ENCODE data around the gene SRGAP1.
"Not testable (repeated sequence)": the region's sequence is repeated elsewhere in the genome, so short reads cannot be mapped to it uniquely, and the experiment has no call there.

SRGAP1 gene

GRCh38 chr12:63838411-63838810 lies 6.1 kb upstream of the SRGAP1 start:
- no peak for FAIRE-seq

GRCh38 chr12:63841011-63841410 lies 3.5 kb upstream of the SRGAP1 start:
- no peak for FAIRE-seq

GRCh38 chr12:63841571-63841970 lies 2.9 kb upstream of the SRGAP1 start:
- no peak for FAIRE-seq

GRCh38 chr12:63842750-63843149 lies 1.8 kb upstream of the SRGAP1 start:
- FAIRE-seq, result not testable (repeated sequence)

- FAIRE-seq, result no peak
Measured at GRCh38 chr12:63843254-63843720, 1.2 kb upstream of the SRGAP1 start.

GRCh38 chr12:63843721-63844390 lies 644 bp upstream of the SRGAP1 start:
- no peak for FAIRE-seq

GRCh38 chr12:63845726-63846125 lies 1.2 kb downstream of the SRGAP1 start:
- no peak for FAIRE-seq

GRCh38 chr12:63846238-63846967 lies 1.9 kb downstream of the SRGAP1 start:
- FAIRE-seq, result no peak

- FAIRE-seq, result no peak
Measured at GRCh38 chr12:63848450-63848849, 4.0 kb downstream of the SRGAP1 start.

GRCh38 chr12:63849106-63849620 lies 4.7 kb downstream of the SRGAP1 start:
- FAIRE-seq, result no peak

GRCh38 chr12:63849641-63850040 lies 5.1 kb downstream of the SRGAP1 start:
- no peak for FAIRE-seq

- FAIRE-seq, result no peak
Measured at GRCh38 chr12:63853978-63854377, 9.5 kb downstream of the SRGAP1 start.

GRCh38 chr12:63855299-63855698 lies 10.8 kb downstream of the SRGAP1 start:
- FAIRE-seq, result no peak

GRCh38 chr12:63857771-63858670 lies 13.5 kb downstream of the SRGAP1 start:
- FAIRE-seq, result no peak

GRCh38 chr12:63859880-63860279 lies 15.4 kb downstream of the SRGAP1 start:
- not testable (repeated sequence) for FAIRE-seq

GRCh38 chr12:63862187-63862968 lies 17.9 kb downstream of the SRGAP1 start:
- FAIRE-seq, result no peak

- no peak for FAIRE-seq
Measured at GRCh38 chr12:63862969-63863230, 18.4 kb downstream of the SRGAP1 start.

GRCh38 chr12:63863658-63864453 lies 19.4 kb downstream of the SRGAP1 start:
- no peak for FAIRE-seq

- FAIRE-seq, result no peak
Measured at GRCh38 chr12:63864454-63864706, 19.9 kb downstream of the SRGAP1 start.

- no peak for FAIRE-seq
Measured at GRCh38 chr12:63865448-63865847, 20.9 kb downstream of the SRGAP1 start.

GRCh38 chr12:63867053-63867452 lies 22.6 kb downstream of the SRGAP1 start:
- FAIRE-seq, result no peak

GRCh38 chr12:63869656-63870055 lies 25.2 kb downstream of the SRGAP1 start:
- no peak for FAIRE-seq

All from A204.1 (cell line).